Activated B cell treated with CpG ODN at 0.5 μM for 24 hours (primary cell): ENCODE data around the gene SUZ12. TPM values are rescaled to one million over a fixed set of nuclear protein-coding genes. Genes with fewer than 3 reads are reported as not detected.
"Not testable (repeated sequence)": the region's sequence is repeated elsewhere in the genome, so short reads cannot be mapped to it uniquely, and the experiment has no call there.

Experiments
- ATAC-seq: fragments of 200-7000 bp; cut with Tn5 transposase; one replicate; pipeline ENCODE4 v1.10.0; 2021; ENCODE audit warnings: low read depth, mild to moderate bottlenecking, moderate library complexity
- CTCF ChIA-PET: fragments of 350-600 bp; sonication (Branson Sonifier 250); formaldehyde crosslinking; loops from one replicate; lab custom pipeline; 2021; ENCODE audit warnings: antibody characterized with exemption; lab: Charles Lee
- POLR2A ChIA-PET: fragments of 350-600 bp; sonication (Branson Sonifier 250); formaldehyde crosslinking; loops from one replicate; lab custom pipeline; 2021; ENCODE audit warnings: antibody characterized with exemption; lab: Charles Lee
- DNase-seq: peaks from one replicate; pipeline ENCODE4 v3.0.0; 2022
- H3K27ac Mint-ChIP-seq: one replicate; pipeline ENCODE4 v1.8.0; 2020; ENCODE audit warnings: mixed read lengths
- H3K27me3 Mint-ChIP-seq: one replicate; pipeline ENCODE4 v1.8.0; 2021; ENCODE audit warnings: mixed read lengths
- H3K36me3 Mint-ChIP-seq: one replicate; pipeline ENCODE4 v1.8.0; 2021; ENCODE audit warnings: low read depth, mixed read lengths
- H3K4me1 Mint-ChIP-seq: one replicate; pipeline ENCODE4 v1.8.0; 2021; ENCODE audit warnings: mixed read lengths
- H3K4me3 Mint-ChIP-seq: one replicate; pipeline ENCODE4 v1.8.0; 2020; ENCODE audit warnings: mild to moderate bottlenecking, mixed read lengths
- H3K9me3 Mint-ChIP-seq: one replicate; pipeline ENCODE4 v1.8.0; 2020; ENCODE audit warnings: mixed read lengths
- CTCF ChIP-seq: fragments of 200-600 bp; IDR thresholded peaks from one replicate; pipeline ENCODE4 v1.8.0; 2022; ENCODE audit warnings: antibody characterized with exemption, mild to moderate bottlenecking
- intact Hi-C: fragments of 100-400 bp; cut with micrococcal nuclease; formaldehyde crosslinking; loops from one replicate; pipeline ENCODE4 v1.15.1; 2024
- total RNA-seq: library from RNA; stranded (reverse); gene quantifications from 2 replicates; pipeline ENCODE4 v1.2.3, GENCODE V29; 2022

Gene SUZ12
- total RNA-seq = 36.2 and 38.2 TPM in 2 replicates

GRCh38 chr17:31936615-31937609, at the start of gene SUZ12:
Gene SUZ12 (plus strand): TSS chr17:31937007. CDS start chr17:31937247, 240 bp downstream.
- Mint-ChIP-seq H3K27ac (peak within 1 kb of the TSS; percentile 69), H3K4me3 (peak within 1 kb of the TSS; percentile 83), H3K36me3 (peaks cover 16% of the 10 kb centered on the region), H3K4me1 (peaks cover 21% of the 10 kb centered on the region)
- DNase-seq (peak; percentile 83), ATAC-seq (peak; percentile 98)
- H3K27me3 Mint-ChIP-seq, H3K9me3 Mint-ChIP-seq, CTCF ChIA-PET: not testable (repeated sequence)
- POLR2A ChIA-PET = interaction anchor here (0.5 to 1.5 kb wide), 11 partner anchors 13 to 1336 kb away, joined by 3 to 7 read pairs (median 3); partner anchors contain the start of gene UTP6
- intact Hi-C loops = loop anchor here (1.0 to 5.0 kb wide), 3 partner anchors 36 to 78 kb away; partner anchors contain the start of genes COPRS, LRRC37B and UTP6

- TF ChIP-seq CTCF = no peak
- Mint-ChIP-seq H3K36me3 (peaks cover 71% of the 10 kb centered on the region), H3K27me3 (no peaks in the 10 kb centered on the region), H3K4me1 (peaks cover 54% of the 10 kb centered on the region), H3K4me3 (peak overlapping the region; percentile 75), H3K9me3 (no peaks in the 10 kb centered on the region), H3K27ac (peak overlapping the region; percentile 99)
- ATAC-seq (peak; percentile 26), DNase-seq (no peak)
- intact Hi-C loops = no loop called here
- ChIA-PET CTCF (no interaction called here), POLR2A (interaction anchor here (0.7 to 2.4 kb wide), 2 partner anchors 8 to 13 kb away, joined by 3 to 22 read pairs; partner anchors contain the start of gene UTP6)
Observed at GRCh38 chr17:31888124-31888523, 48.7 kb upstream of the SUZ12 start.

GRCh38 chr17:31900877-31901276, 35.9 kb upstream of the SUZ12 start:
- DNase-seq (no peak), ATAC-seq (no peak)
- Mint-ChIP-seq H3K4me3 (no peak overlapping the region), H3K27me3 (no peaks in the 10 kb centered on the region), H3K36me3 (peaks cover 31% of the 10 kb centered on the region), H3K9me3 (no peaks in the 10 kb centered on the region), H3K27ac (no peak overlapping the region), H3K4me1 (peaks cover 11% of the 10 kb centered on the region)
- intact Hi-C loops = loop anchor here (1.0 to 5.0 kb wide), 7 partner anchors 12 to 464 kb away; partner anchors contain the start of genes COPRS and SUZ12
- ChIA-PET CTCF (interaction anchor here (0.7 to 2.1 kb wide), 9 partner anchors 11 to 373 kb away, joined by 3 to 15 read pairs (median 3); partner anchors contain the start of gene LRRC37B), POLR2A (interaction anchor here (0.5 to 2.5 kb wide), 14 partner anchors 11 to 918 kb away, joined by 3 to 56 read pairs (median 4); partner anchors contain the start of genes EVI2A and SUZ12)
- TF ChIP-seq CTCF = no peak

- no peak for TF ChIP-seq CTCF
- ATAC-seq (no peak), DNase-seq (no peak)
- intact Hi-C loops = loop anchor here (5.0 kb wide), 2 partner anchors 365 to 410 kb away; no protein-coding TSS in a partner anchor
- H3K4me1 Mint-ChIP-seq = peaks cover 10% of the 10 kb centered on the region
- no peaks in the 10 kb centered on the region for H3K9me3 Mint-ChIP-seq
- H3K4me3 Mint-ChIP-seq = no peak overlapping the region
- H3K27ac Mint-ChIP-seq = no peak overlapping the region
- ChIA-PET POLR2A (interaction anchor here (1.1 to 2.5 kb wide), 3 partner anchors 9 to 33 kb away, joined by 3 to 27 read pairs (median 3); no protein-coding TSS in a partner anchor), CTCF (interaction anchor here (2.1 kb wide), 1 partner anchor 60 kb away, joined by 7 read pairs; no protein-coding TSS in a partner anchor)
- H3K36me3 Mint-ChIP-seq = peaks cover 17% of the 10 kb centered on the region
- no peaks in the 10 kb centered on the region for H3K27me3 Mint-ChIP-seq
Observed at GRCh38 chr17:31902693-31903092, 34.1 kb upstream of the SUZ12 start.

- ATAC-seq (no peak), DNase-seq (no peak)
- H3K9me3 Mint-ChIP-seq = no peaks in the 10 kb centered on the region
- POLR2A ChIA-PET = interaction anchor here (0.6 to 1.6 kb wide), 3 partner anchors 9 to 33 kb away, joined by 3 to 8 read pairs (median 3); no protein-coding TSS in a partner anchor
- no peak overlapping the region for H3K4me3 Mint-ChIP-seq
- intact Hi-C loops = loop anchor here (5.0 kb wide), 2 partner anchors 366 to 411 kb away; no protein-coding TSS in a partner anchor
- H3K27ac Mint-ChIP-seq = no peak overlapping the region
- H3K36me3 Mint-ChIP-seq = peaks cover 10% of the 10 kb centered on the region
- peaks cover 8% of the 10 kb centered on the region for H3K4me1 Mint-ChIP-seq
- no peaks in the 10 kb centered on the region for H3K27me3 Mint-ChIP-seq
- TF ChIP-seq CTCF = no peak
- CTCF ChIA-PET = no interaction called here
Observed at GRCh38 chr17:31903401-31903800, 33.4 kb upstream of the SUZ12 start.
